Activated naive CD8-positive, alpha-beta T cell treated with anti-CD3 and anti-CD28 coated beads, Interleukin-2, amount 10 ng/mL, durations not matched to agents 7 days and 5 days (primary cell): ENCODE data around the gene PHACTR3. TPM values are rescaled to one million over a fixed set of nuclear protein-coding genes. Genes with fewer than 3 reads are reported as not detected.

Experiments used
- ATAC-seq: fragments of 150-1000 bp; cut with Tn5 transposase; one replicate; pipeline ENCODE4 v1.10.0; 2021; ENCODE audit warnings: low read depth, moderate library complexity
- POLR2A ChIA-PET: fragments of 350-600 bp; sonication (Branson Sonifier 250); formaldehyde crosslinking; loops from one replicate; lab custom pipeline; 2021; ENCODE audit warnings: antibody characterized with exemption; lab: Charles Lee
- DNase-seq: peaks from one replicate; pipeline ENCODE4 v3.0.0; 2021
- H3K27ac Mint-ChIP-seq: one replicate; pipeline ENCODE4 v1.8.0; 2022; ENCODE audit warnings: mild to moderate bottlenecking, mixed read lengths
- H3K27me3 Mint-ChIP-seq: one replicate; pipeline ENCODE4 v1.8.0; 2022; ENCODE audit warnings: mild to moderate bottlenecking, moderate library complexity, mixed read lengths
- H3K36me3 Mint-ChIP-seq: one replicate; pipeline ENCODE4 v1.8.0; 2021; ENCODE audit warnings: mild to moderate bottlenecking, mixed read lengths
- H3K4me1 Mint-ChIP-seq: one replicate; pipeline ENCODE4 v1.8.0; 2021; ENCODE audit warnings: mixed read lengths
- H3K4me3 Mint-ChIP-seq: one replicate; pipeline ENCODE4 v1.8.0; 2022; ENCODE audit warnings: mild to moderate bottlenecking, moderate library complexity, mixed read lengths
- H3K9me3 Mint-ChIP-seq: one replicate; pipeline ENCODE4 v1.8.0; 2021; ENCODE audit warnings: mixed read lengths
- total RNA-seq, 2 experiments: library from RNA; stranded (reverse); gene quantifications; one replicate each; pipeline ENCODE4 v1.2.3, GENCODE V29; 2021

PHACTR3 gene
- total RNA-seq, 2 experiments from 2014 or later = not detected

DNA sequence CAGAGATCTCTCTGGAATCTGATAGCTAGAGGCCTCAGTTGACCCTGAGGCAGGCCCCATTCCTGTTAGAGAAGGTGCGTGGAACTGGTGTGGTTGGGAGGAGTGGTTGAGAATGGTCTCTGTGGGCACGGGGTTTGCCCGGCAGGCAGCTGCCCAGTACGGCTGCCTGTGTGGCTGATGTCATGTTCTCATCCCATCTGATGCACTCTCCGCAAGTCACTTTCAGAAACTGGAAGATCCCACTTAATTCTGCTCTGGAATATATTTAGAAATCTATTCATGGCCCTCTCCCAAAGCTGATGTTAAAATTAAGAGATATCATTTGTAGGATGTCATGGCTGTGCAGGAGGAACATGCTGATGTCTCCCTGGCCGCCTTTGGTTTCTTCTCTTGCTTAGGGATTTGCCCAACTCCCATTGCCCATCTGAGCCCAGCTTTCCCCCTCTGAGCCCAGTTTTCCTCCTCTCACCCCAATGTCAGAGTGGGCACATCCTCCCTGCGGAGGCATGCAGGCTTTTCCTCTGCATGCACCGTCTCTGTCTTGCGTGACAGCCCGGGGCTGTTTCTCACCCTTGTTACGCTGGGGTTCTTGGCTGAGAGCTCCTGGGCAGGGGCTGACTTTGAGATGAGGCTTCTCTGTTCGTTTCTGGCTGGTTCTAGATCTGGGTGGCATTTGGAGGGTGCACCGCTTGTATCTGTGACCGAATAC is 21.0 kb downstream of the PHACTR3 start:
- no peaks in the 10 kb centered on the region for H3K36me3 Mint-ChIP-seq
- H3K4me3 Mint-ChIP-seq = no peak overlapping the region

DNA sequence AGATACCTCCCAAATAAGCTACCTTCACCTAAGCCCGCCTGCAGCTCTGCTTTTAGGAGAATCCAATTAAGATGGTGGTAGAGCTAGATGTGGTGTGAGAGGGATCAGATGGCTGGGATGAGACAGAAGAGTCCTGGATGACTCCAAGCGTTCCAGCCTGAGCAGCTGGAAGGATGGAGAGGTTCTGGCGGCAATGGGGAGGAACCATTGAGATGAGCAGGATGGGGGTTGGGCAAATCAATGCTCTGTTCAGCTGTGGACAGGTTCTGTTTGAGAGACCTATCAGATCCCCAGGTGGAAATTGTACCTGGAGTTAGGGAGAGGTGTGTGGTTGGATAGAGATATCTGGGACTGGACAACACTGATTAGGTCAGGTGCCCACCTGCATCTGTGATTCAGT is 23.0 kb downstream of the PHACTR3 start:
- H3K4me3 Mint-ChIP-seq = no peak overlapping the region
- no peaks in the 10 kb centered on the region for H3K36me3 Mint-ChIP-seq
- no peak overlapping the region for H3K27ac Mint-ChIP-seq
- DNase-seq (no peak), ATAC-seq (no peak)
- no peaks in the 10 kb centered on the region for H3K4me1 Mint-ChIP-seq
- POLR2A ChIA-PET = no interaction called here
- no peaks in the 10 kb centered on the region for H3K27me3 Mint-ChIP-seq
- no peaks in the 10 kb centered on the region for H3K9me3 Mint-ChIP-seq

More for the DNA sequence above, 21.0 kb downstream of the PHACTR3 start:
- no peak for ATAC-seq
- no peak for DNase-seq
- Mint-ChIP-seq H3K27ac (no peak overlapping the region), H3K9me3 (no peaks in the 10 kb centered on the region), H3K4me1 (no peaks in the 10 kb centered on the region), H3K27me3 (no peaks in the 10 kb centered on the region)
- POLR2A ChIA-PET = no interaction called here

- DNase-seq (no peak), ATAC-seq (no peak)
- POLR2A ChIA-PET = no interaction called here
- Mint-ChIP-seq H3K4me3 (no peak overlapping the region), H3K27me3 (no peaks in the 10 kb centered on the region), H3K4me1 (no peaks in the 10 kb centered on the region), H3K9me3 (no peaks in the 10 kb centered on the region), H3K27ac (no peak overlapping the region), H3K36me3 (no peaks in the 10 kb centered on the region)
These were observed 23.8 kb downstream of the PHACTR3 start for GRCh38 chr20:59628171-59628570.

DNA sequence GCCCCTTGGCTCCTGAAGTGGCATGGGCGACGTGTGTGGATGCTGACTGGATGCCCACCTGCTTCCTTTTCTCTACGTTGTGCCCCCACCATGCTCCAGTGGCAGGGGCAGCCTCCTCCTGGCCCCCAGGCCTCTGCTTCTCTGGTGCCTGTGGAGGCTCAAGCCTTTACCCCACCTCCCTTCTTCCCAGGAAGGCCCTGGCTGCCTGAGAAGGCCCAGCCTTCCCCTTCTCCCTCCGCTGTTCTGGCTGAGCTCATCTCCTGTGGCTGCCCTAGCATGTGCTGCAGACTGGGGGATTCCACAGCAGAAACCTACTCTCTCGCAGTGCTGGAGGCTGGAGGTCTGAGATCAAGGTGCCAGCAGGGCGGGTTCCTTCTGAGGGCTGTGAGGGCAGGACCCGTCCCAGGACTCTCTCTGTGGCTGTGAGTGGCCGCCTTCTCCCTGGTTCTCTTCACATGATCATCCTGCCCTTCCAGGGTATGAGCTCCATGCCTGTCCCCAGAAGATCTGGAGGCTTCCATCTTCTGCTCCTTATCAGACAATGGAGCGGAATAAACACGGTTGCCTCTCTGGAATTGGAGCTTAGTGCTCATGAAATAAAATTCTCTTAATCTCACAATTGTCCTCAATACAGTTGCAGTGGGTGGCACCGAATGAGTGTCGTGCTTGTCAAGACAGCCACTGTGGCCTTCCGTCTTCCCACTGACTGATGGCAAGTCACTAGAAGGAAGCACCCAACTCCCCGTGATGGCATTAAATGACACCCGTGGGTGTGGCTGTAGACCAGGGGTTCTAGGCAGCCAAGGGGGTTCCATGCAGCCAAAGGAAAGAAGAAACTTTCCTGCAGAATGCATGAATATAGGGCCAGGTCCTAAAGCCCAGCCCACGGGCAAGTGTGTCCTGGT is 25.1 kb downstream of the PHACTR3 start:
- H3K4me3 Mint-ChIP-seq = no peak overlapping the region
- POLR2A ChIA-PET = no interaction called here
- no peak overlapping the region for H3K27ac Mint-ChIP-seq
- H3K27me3 Mint-ChIP-seq = no peaks in the 10 kb centered on the region
- no peaks in the 10 kb centered on the region for H3K36me3 Mint-ChIP-seq
- no peaks in the 10 kb centered on the region for H3K4me1 Mint-ChIP-seq
- H3K9me3 Mint-ChIP-seq = no peaks in the 10 kb centered on the region
- DNase-seq (no peak), ATAC-seq (no peak)

DNA sequence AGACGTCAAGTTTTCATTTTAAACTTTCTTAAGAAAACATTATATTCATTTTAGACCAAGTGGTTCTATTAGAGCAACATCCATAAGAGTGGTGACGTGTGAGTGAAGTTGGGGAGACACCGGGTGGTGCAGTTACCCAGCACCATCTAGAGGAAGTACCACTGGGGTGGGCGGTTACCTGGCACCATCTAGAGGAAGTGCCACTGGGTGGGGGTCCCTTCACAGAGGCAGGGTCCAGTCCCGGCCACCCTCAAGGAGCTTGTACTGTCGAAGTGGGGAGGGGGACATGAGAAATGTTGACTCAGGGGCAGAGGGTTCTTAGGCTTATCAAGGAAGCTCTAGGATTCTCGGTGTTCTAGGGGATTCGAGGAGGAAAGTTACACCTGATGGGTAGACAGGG is 26.2 kb downstream of the PHACTR3 start:
- H3K27ac Mint-ChIP-seq = no peak overlapping the region
- POLR2A ChIA-PET = no interaction called here
- ATAC-seq (no peak), DNase-seq (no peak)
- peaks cover 2% of the 10 kb centered on the region for H3K27me3 Mint-ChIP-seq
- H3K36me3 Mint-ChIP-seq = no peaks in the 10 kb centered on the region
- no peak overlapping the region for H3K4me3 Mint-ChIP-seq
- H3K9me3 Mint-ChIP-seq = no peaks in the 10 kb centered on the region
- H3K4me1 Mint-ChIP-seq = no peaks in the 10 kb centered on the region

- POLR2A ChIA-PET = no interaction called here
These were observed 27.6 kb downstream of the PHACTR3 start for GRCh38 chr20:59631751-59632540.

DNA sequence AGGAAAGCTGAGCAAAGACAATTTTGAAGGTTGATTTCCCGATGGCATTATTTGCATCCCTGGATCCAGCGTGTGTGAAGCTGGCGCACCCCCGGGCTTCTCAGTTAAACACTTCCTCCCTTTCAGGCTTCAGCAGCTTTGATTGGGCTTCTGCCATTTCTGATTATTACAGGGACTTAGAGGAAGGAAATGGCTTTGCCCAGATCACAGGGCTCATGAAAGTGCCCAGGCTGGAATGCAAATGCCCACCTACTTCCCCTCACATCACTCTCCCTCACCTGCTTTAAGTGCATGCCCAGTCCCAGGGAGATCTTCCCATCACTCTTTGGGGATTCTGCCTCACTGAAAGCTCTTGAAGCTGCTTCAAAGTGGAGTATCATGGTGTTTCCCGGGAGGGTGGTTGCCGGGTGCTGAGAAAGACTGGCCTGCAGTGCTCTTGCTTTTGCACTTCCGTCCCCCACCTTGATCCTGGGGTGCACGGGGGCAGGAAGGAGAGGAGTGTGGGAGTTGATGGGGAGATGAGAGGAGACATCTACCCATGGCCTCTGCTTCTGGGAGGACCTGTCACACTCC is 28.3 kb downstream of the PHACTR3 start:
- H3K4me1 Mint-ChIP-seq = no peaks in the 10 kb centered on the region
- H3K9me3 Mint-ChIP-seq = no peaks in the 10 kb centered on the region
- H3K36me3 Mint-ChIP-seq = no peaks in the 10 kb centered on the region
- ATAC-seq (no peak), DNase-seq (no peak)
- H3K27ac Mint-ChIP-seq = no peak overlapping the region
- POLR2A ChIA-PET = no interaction called here
- peaks cover 2% of the 10 kb centered on the region for H3K27me3 Mint-ChIP-seq
- no peak overlapping the region for H3K4me3 Mint-ChIP-seq

More at GRCh38 chr20:59631751-59632540, 27.6 kb downstream of the PHACTR3 start:
- Mint-ChIP-seq H3K27me3 (peaks cover 2% of the 10 kb centered on the region), H3K4me3 (no peak overlapping the region), H3K9me3 (no peaks in the 10 kb centered on the region), H3K4me1 (no peaks in the 10 kb centered on the region), H3K36me3 (no peaks in the 10 kb centered on the region), H3K27ac (no peak overlapping the region)
- DNase-seq (no peak), ATAC-seq (no peak)

DNA sequence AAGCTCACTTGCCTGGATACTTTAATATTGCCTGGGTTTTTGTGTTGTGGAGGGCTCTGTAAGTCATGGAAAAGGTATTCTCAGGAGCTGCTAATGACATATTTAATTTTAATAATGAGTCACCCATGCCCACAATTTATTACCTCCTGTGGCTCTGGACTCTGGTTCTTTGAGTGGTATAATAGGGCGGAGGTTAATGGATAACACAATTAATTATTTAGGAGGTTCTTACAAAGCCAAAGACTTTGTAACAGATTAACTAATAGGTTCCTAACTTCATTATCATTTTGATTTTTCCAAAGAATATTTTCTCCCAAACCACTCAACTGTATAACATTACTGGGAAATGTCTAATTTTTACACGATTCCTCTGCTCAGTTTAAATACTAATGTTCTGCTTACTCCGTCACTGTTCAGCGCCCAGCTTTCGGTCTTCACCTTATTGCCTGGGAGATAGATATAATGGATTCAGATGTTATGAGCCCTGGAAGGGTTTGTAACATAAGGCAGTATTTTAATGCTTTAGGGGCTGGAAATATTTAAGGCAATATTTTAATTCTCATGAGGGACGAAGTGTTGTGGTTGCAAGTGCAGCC is 29.4 kb downstream of the PHACTR3 start:
- H3K27me3 Mint-ChIP-seq = peaks cover 2% of the 10 kb centered on the region
- no peaks in the 10 kb centered on the region for H3K9me3 Mint-ChIP-seq
- ATAC-seq (no peak), DNase-seq (no peak)
- POLR2A ChIA-PET = no interaction called here
- no peak overlapping the region for H3K4me3 Mint-ChIP-seq
- H3K4me1 Mint-ChIP-seq = no peaks in the 10 kb centered on the region
- no peak overlapping the region for H3K27ac Mint-ChIP-seq
- H3K36me3 Mint-ChIP-seq = no peaks in the 10 kb centered on the region

- no peak for ATAC-seq
- Mint-ChIP-seq H3K9me3 (no peaks in the 10 kb centered on the region), H3K27me3 (peaks cover 2% of the 10 kb centered on the region), H3K27ac (no peak overlapping the region), H3K4me3 (no peak overlapping the region), H3K4me1 (no peaks in the 10 kb centered on the region), H3K36me3 (no peaks in the 10 kb centered on the region)
- DNase-seq = no peak
- POLR2A ChIA-PET = no interaction called here
These were observed 30.2 kb downstream of the PHACTR3 start for GRCh38 chr20:59634435-59635005.

GRCh38 chr20:59636766-59637370 is 32.5 kb downstream of the PHACTR3 start:
- peaks cover 5% of the 10 kb centered on the region for H3K27me3 Mint-ChIP-seq
- H3K36me3 Mint-ChIP-seq = no peaks in the 10 kb centered on the region
- H3K4me1 Mint-ChIP-seq = no peaks in the 10 kb centered on the region
- DNase-seq (no peak), ATAC-seq (no peak)
- no peak overlapping the region for H3K4me3 Mint-ChIP-seq
- POLR2A ChIA-PET = no interaction called here
- H3K27ac Mint-ChIP-seq = no peak overlapping the region
- no peaks in the 10 kb centered on the region for H3K9me3 Mint-ChIP-seq

GRCh38 chr20:59640267-59640666 is 35.9 kb downstream of the PHACTR3 start:
- H3K4me3 Mint-ChIP-seq = no peak overlapping the region
- DNase-seq = no peak
- ATAC-seq = no peak
- POLR2A ChIA-PET = no interaction called here
- H3K27ac Mint-ChIP-seq = no peak overlapping the region
- H3K27me3 Mint-ChIP-seq = peaks cover 5% of the 10 kb centered on the region
- no peaks in the 10 kb centered on the region for H3K36me3 Mint-ChIP-seq
- H3K9me3 Mint-ChIP-seq = no peaks in the 10 kb centered on the region
- no peaks in the 10 kb centered on the region for H3K4me1 Mint-ChIP-seq

- POLR2A ChIA-PET = no interaction called here
- Mint-ChIP-seq H3K27me3 (peaks cover 3% of the 10 kb centered on the region), H3K4me1 (no peaks in the 10 kb centered on the region), H3K27ac (no peak overlapping the region), H3K36me3 (no peaks in the 10 kb centered on the region), H3K9me3 (peaks cover 2% of the 10 kb centered on the region), H3K4me3 (no peak overlapping the region)
- DNase-seq (no peak), ATAC-seq (no peak)
These were observed 39.3 kb downstream of the PHACTR3 start for GRCh38 chr20:59643615-59644061.
